PFSK-1 (cell line): Measurements from ENCODE around the gene CTTNBP2.

Experiments used
- POLR2AphosphoS5 ChIP-seq: IDR thresholded peaks from 2 replicates; pipeline ENCODE4 v1.6.1; 2012; ENCODE audit warnings: low read depth, mild to moderate bottlenecking, control low read depth, low read length, moderate library complexity
- TF ChIP-seq, protein P1 (sequence below), 2 experiments: IDR thresholded peaks; 2 replicates each; pipeline versions ENCODE4 v1.6.1 to v1.8.0; 2011 to 2012; ENCODE audit warnings: low read depth in 2 of 2, low read length in 2 of 2, control low read depth in 1 of 2, inconsistent platforms in 1 of 2, mild to moderate bottlenecking in 1 of 2, moderate library complexity in 1 of 2; ENCODE audit not compliant: insufficient read depth in 1 of 2

DNA sequence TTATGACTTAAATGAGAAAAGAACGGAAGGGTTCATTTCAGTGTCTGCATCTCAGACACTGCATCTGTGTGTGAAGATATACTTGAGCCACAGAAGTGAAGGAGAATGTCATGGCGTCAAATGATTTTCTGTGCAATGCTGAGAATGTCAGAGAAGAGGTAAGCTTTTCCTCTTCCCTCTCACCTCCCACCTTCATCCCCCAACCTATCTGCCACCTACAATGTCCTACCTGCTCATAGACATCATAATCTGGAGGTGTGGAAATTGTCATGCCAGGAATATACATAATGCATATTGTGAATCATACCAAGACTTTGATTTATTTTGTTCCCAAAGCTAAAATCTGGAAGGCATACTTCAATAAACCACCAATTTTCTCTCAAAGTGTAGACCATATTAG is 53.7 kb downstream of the CTTNBP2 start:
- TF ChIP-seq, protein P1, sequence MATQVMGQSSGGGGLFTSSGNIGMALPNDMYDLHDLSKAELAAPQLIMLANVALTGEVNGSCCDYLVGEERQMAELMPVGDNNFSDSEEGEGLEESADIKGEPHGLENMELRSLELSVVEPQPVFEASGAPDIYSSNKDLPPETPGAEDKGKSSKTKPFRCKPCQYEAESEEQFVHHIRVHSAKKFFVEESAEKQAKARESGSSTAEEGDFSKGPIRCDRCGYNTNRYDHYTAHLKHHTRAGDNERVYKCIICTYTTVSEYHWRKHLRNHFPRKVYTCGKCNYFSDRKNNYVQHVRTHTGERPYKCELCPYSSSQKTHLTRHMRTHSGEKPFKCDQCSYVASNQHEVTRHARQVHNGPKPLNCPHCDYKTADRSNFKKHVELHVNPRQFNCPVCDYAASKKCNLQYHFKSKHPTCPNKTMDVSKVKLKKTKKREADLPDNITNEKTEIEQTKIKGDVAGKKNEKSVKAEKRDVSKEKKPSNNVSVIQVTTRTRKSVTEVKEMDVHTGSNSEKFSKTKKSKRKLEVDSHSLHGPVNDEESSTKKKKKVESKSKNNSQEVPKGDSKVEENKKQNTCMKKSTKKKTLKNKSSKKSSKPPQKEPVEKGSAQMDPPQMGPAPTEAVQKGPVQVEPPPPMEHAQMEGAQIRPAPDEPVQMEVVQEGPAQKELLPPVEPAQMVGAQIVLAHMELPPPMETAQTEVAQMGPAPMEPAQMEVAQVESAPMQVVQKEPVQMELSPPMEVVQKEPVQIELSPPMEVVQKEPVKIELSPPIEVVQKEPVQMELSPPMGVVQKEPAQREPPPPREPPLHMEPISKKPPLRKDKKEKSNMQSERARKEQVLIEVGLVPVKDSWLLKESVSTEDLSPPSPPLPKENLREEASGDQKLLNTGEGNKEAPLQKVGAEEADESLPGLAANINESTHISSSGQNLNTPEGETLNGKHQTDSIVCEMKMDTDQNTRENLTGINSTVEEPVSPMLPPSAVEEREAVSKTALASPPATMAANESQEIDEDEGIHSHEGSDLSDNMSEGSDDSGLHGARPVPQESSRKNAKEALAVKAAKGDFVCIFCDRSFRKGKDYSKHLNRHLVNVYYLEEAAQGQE (IDR thresholded peaks at IDR 0.05; ENCODE audit: insufficient read depth in 1 of 2, low read depth in 2 of 2, low read length in 2 of 2): no peak
- TF ChIP-seq POLR2AphosphoS5: no peak
